ENCODE measurements around the gene SNED1. TPM values are rescaled to one million over a fixed set of nuclear protein-coding genes. Genes with fewer than 3 reads are reported as not detected.

Gene SNED1
- total RNA-seq, 1 experiment from 2014 or later, result 3.2 TPM

DNA sequence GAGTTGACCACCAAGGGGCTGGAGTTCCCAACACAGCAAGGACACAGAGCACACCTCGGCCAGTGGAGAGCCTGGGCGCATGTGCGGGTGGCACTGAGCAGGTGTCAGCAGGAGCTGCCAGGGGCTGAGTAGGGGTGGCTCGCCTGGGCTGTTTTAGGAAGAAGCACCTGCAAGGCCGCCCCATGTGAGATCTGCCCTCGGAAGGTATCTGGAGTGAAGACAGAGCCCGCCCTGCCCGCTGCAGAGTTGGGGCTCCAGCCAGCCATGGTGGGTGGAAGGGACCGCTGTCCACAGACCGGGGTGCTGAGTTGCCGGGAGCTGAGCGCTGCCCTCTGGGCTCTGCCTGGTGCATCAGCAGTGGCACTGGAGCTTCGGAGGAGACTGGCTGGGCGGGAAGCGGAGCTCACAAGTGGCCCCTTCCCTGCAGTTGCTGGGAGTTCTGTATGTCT, 68.5 kb downstream of the SNED1 start:
- H3K36me3 Mint-ChIP-seq, result no peaks in the 10 kb centered on the region
- H3K27ac Mint-ChIP-seq, result no peak overlapping the region
- H3K27me3 Mint-ChIP-seq (ENCODE audit: low read depth), result no peaks in the 10 kb centered on the region
- TF ChIP-seq, protein P1, sequence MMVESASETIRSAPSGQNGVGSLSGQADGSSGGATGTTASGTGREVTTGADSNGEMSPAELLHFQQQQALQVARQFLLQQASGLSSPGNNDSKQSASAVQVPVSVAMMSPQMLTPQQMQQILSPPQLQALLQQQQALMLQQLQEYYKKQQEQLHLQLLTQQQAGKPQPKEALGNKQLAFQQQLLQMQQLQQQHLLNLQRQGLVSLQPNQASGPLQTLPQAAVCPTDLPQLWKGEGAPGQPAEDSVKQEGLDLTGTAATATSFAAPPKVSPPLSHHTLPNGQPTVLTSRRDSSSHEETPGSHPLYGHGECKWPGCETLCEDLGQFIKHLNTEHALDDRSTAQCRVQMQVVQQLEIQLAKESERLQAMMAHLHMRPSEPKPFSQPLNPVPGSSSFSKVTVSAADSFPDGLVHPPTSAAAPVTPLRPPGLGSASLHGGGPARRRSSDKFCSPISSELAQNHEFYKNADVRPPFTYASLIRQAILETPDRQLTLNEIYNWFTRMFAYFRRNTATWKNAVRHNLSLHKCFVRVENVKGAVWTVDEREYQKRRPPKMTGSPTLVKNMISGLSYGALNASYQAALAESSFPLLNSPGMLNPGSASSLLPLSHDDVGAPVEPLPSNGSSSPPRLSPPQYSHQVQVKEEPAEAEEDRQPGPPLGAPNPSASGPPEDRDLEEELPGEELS (CRISPR knock-in tag; IDR thresholded peaks at IDR 0.05), result peak; percentile 88; the same call in 1 of the 2 replicates
- TF ChIP-seq, protein P2, sequence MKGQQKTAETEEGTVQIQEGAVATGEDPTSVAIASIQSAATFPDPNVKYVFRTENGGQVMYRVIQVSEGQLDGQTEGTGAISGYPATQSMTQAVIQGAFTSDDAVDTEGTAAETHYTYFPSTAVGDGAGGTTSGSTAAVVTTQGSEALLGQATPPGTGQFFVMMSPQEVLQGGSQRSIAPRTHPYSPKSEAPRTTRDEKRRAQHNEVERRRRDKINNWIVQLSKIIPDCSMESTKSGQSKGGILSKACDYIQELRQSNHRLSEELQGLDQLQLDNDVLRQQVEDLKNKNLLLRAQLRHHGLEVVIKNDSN (CRISPR knock-in tag; IDR thresholded peaks at IDR 0.05), result peak; percentile 27; the same call in 1 of the 2 replicates
- TF ChIP-seq ELF4 (CRISPR knock-in tag; IDR thresholded peaks at IDR 0.05; ENCODE audit: low read depth) (no peak), RORB (CRISPR knock-in tag; IDR thresholded peaks at IDR 0.05) (no peak), ZNF121 (CRISPR knock-in tag; IDR thresholded peaks at IDR 0.05) (peak; percentile 18; the same call in 1 of the 2 replicates), FOXP1 (CRISPR knock-in tag; IDR thresholded peaks at IDR 0.05; ENCODE audit: borderline replicate concordance) (0 out of 2 replicates have a peak, but pooled peaks have one; percentile 37), ZNF671 (CRISPR knock-in tag; IDR thresholded peaks at IDR 0.05) (no peak), SMAD3 (CRISPR knock-in tag; IDR thresholded peaks at IDR 0.05; ENCODE audit: borderline replicate concordance) (peak; percentile 76; the same call in 1 of the 2 replicates), TEAD4 (CRISPR knock-in tag; IDR thresholded peaks at IDR 0.05) (peak; percentile 22; the same call in 1 of the 2 replicates), ZNF317 (CRISPR knock-in tag; IDR thresholded peaks at IDR 0.05; ENCODE audit: borderline replicate concordance, low read depth) (no peak), ZNF423 (CRISPR knock-in tag; IDR thresholded peaks at IDR 0.05) (no peak), OVOL2 (CRISPR knock-in tag; IDR thresholded peaks at IDR 0.05; ENCODE audit: borderline replicate concordance) (no peak)
- TF ChIP-seq, protein P3, sequence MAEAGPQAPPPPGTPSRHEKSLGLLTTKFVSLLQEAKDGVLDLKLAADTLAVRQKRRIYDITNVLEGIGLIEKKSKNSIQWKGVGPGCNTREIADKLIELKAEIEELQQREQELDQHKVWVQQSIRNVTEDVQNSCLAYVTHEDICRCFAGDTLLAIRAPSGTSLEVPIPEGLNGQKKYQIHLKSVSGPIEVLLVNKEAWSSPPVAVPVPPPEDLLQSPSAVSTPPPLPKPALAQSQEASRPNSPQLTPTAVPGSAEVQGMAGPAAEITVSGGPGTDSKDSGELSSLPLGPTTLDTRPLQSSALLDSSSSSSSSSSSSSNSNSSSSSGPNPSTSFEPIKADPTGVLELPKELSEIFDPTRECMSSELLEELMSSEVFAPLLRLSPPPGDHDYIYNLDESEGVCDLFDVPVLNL (CRISPR knock-in tag; IDR thresholded peaks at IDR 0.05; ENCODE audit: borderline replicate concordance, low read depth), result 0 out of 2 replicates have a peak, but pooled peaks have one; percentile 39
- TF ChIP-seq, protein P4, sequence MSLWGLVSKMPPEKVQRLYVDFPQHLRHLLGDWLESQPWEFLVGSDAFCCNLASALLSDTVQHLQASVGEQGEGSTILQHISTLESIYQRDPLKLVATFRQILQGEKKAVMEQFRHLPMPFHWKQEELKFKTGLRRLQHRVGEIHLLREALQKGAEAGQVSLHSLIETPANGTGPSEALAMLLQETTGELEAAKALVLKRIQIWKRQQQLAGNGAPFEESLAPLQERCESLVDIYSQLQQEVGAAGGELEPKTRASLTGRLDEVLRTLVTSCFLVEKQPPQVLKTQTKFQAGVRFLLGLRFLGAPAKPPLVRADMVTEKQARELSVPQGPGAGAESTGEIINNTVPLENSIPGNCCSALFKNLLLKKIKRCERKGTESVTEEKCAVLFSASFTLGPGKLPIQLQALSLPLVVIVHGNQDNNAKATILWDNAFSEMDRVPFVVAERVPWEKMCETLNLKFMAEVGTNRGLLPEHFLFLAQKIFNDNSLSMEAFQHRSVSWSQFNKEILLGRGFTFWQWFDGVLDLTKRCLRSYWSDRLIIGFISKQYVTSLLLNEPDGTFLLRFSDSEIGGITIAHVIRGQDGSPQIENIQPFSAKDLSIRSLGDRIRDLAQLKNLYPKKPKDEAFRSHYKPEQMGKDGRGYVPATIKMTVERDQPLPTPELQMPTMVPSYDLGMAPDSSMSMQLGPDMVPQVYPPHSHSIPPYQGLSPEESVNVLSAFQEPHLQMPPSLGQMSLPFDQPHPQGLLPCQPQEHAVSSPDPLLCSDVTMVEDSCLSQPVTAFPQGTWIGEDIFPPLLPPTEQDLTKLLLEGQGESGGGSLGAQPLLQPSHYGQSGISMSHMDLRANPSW (CRISPR knock-in tag; conservative IDR thresholded peaks at IDR 0.05; ENCODE audit: low read depth), result no peak
- TF ChIP-seq, protein P5, sequence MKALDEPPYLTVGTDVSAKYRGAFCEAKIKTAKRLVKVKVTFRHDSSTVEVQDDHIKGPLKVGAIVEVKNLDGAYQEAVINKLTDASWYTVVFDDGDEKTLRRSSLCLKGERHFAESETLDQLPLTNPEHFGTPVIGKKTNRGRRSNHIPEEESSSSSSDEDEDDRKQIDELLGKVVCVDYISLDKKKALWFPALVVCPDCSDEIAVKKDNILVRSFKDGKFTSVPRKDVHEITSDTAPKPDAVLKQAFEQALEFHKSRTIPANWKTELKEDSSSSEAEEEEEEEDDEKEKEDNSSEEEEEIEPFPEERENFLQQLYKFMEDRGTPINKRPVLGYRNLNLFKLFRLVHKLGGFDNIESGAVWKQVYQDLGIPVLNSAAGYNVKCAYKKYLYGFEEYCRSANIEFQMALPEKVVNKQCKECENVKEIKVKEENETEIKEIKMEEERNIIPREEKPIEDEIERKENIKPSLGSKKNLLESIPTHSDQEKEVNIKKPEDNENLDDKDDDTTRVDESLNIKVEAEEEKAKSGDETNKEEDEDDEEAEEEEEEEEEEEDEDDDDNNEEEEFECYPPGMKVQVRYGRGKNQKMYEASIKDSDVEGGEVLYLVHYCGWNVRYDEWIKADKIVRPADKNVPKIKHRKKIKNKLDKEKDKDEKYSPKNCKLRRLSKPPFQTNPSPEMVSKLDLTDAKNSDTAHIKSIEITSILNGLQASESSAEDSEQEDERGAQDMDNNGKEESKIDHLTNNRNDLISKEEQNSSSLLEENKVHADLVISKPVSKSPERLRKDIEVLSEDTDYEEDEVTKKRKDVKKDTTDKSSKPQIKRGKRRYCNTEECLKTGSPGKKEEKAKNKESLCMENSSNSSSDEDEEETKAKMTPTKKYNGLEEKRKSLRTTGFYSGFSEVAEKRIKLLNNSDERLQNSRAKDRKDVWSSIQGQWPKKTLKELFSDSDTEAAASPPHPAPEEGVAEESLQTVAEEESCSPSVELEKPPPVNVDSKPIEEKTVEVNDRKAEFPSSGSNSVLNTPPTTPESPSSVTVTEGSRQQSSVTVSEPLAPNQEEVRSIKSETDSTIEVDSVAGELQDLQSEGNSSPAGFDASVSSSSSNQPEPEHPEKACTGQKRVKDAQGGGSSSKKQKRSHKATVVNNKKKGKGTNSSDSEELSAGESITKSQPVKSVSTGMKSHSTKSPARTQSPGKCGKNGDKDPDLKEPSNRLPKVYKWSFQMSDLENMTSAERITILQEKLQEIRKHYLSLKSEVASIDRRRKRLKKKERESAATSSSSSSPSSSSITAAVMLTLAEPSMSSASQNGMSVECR (CRISPR knock-in tag; IDR thresholded peaks at IDR 0.05; ENCODE audit: borderline replicate concordance), result peak; percentile 52; the same call in 1 of the 2 replicates
- CTCF ChIA-PET, result interaction anchor here (0.7 to 3.3 kb wide), 10 partner anchors 11 to 216 kb away, joined by 3 to 20 read pairs (median 3); no protein-coding TSS in a partner anchor
- no peaks in the 10 kb centered on the region for H3K9me3 Mint-ChIP-seq
- POLR2A ChIA-PET, result interaction anchor here (0.9 kb wide), 1 partner anchor 8 kb away, joined by 3 read pairs; no protein-coding TSS in a partner anchor
- DNase-seq (ENCODE audit: low spot score) (peak; percentile 74), ATAC-seq (peak; percentile 65)
- no peak overlapping the region for H3K4me3 Mint-ChIP-seq
- no peaks in the 10 kb centered on the region for H3K4me1 Mint-ChIP-seq
